Activated B cell treated with CpG ODN at 0.5 μM for 24 hours (primary cell): ENCODE data around the gene MYO18B. TPM values are rescaled to one million over a fixed set of nuclear protein-coding genes. Genes with fewer than 3 reads are reported as not detected.

ENCODE experiments used
- ATAC-seq: fragments of 200-7000 bp; cut with Tn5 transposase; one replicate; pipeline ENCODE4 v1.10.0; 2021; ENCODE audit warnings: low read depth, mild to moderate bottlenecking, moderate library complexity
- CTCF ChIA-PET: fragments of 350-600 bp; sonication (Branson Sonifier 250); formaldehyde crosslinking; loops from one replicate; lab custom pipeline; 2021; ENCODE audit warnings: antibody characterized with exemption; lab: Charles Lee
- POLR2A ChIA-PET: fragments of 350-600 bp; sonication (Branson Sonifier 250); formaldehyde crosslinking; loops from one replicate; lab custom pipeline; 2021; ENCODE audit warnings: antibody characterized with exemption; lab: Charles Lee
- DNase-seq: peaks from one replicate; pipeline ENCODE4 v3.0.0; 2022
- H3K27ac Mint-ChIP-seq: one replicate; pipeline ENCODE4 v1.8.0; 2020; ENCODE audit warnings: mixed read lengths
- H3K27me3 Mint-ChIP-seq: one replicate; pipeline ENCODE4 v1.8.0; 2021; ENCODE audit warnings: mixed read lengths
- H3K36me3 Mint-ChIP-seq: one replicate; pipeline ENCODE4 v1.8.0; 2021; ENCODE audit warnings: low read depth, mixed read lengths
- H3K4me1 Mint-ChIP-seq: one replicate; pipeline ENCODE4 v1.8.0; 2021; ENCODE audit warnings: mixed read lengths
- H3K4me3 Mint-ChIP-seq: one replicate; pipeline ENCODE4 v1.8.0; 2020; ENCODE audit warnings: mild to moderate bottlenecking, mixed read lengths
- H3K9me3 Mint-ChIP-seq: one replicate; pipeline ENCODE4 v1.8.0; 2020; ENCODE audit warnings: mixed read lengths
- intact Hi-C: fragments of 100-400 bp; cut with micrococcal nuclease; formaldehyde crosslinking; loops from one replicate; pipeline ENCODE4 v1.15.1; 2024
- total RNA-seq: library from RNA; stranded (reverse); gene quantifications from 2 replicates; pipeline ENCODE4 v1.2.3, GENCODE V29; 2022
- TF ChIP-seq, protein P1 (sequence below): fragments of 200-600 bp; IDR thresholded peaks from one replicate; pipeline ENCODE4 v1.8.0; 2022; ENCODE audit warnings: antibody characterized with exemption, mild to moderate bottlenecking

The MYO18B gene
- total RNA-seq, 1 donor from 2014 or later = 0.27 TPM

GRCh38 chr22:25780673-25781072 is 38.7 kb downstream of the MYO18B start:
- Mint-ChIP-seq H3K27me3 (peaks cover 5% of the 10 kb centered on the region), H3K27ac (no peak overlapping the region), H3K9me3 (no peaks in the 10 kb centered on the region), H3K36me3 (no peaks in the 10 kb centered on the region), H3K4me1 (no peaks in the 10 kb centered on the region), H3K4me3 (no peak overlapping the region)
- ATAC-seq (no peak), DNase-seq (no peak)
- intact Hi-C loops = no loop called here
- ChIA-PET CTCF (no interaction called here), POLR2A (no interaction called here)
- TF ChIP-seq, protein P1, sequence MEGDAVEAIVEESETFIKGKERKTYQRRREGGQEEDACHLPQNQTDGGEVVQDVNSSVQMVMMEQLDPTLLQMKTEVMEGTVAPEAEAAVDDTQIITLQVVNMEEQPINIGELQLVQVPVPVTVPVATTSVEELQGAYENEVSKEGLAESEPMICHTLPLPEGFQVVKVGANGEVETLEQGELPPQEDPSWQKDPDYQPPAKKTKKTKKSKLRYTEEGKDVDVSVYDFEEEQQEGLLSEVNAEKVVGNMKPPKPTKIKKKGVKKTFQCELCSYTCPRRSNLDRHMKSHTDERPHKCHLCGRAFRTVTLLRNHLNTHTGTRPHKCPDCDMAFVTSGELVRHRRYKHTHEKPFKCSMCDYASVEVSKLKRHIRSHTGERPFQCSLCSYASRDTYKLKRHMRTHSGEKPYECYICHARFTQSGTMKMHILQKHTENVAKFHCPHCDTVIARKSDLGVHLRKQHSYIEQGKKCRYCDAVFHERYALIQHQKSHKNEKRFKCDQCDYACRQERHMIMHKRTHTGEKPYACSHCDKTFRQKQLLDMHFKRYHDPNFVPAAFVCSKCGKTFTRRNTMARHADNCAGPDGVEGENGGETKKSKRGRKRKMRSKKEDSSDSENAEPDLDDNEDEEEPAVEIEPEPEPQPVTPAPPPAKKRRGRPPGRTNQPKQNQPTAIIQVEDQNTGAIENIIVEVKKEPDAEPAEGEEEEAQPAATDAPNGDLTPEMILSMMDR = no peak

DNA sequence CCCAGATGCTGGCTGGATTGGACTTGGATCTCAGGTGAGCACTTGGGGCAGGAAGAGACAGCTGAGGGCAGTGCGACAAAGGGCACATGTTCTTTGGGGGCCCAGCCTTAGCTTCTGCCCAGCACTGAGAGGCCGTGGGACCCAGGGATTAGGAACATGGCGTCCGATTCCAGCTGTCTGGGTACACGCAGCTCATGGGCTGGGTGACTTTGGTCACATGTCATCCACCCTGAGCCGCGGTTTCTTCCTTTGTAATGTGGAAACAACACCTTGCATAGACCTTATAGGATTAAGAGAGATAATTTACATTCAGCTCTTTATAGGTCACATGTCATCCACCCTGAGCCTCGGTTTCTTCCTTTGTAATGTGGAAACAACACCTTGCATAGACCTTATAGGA is 39.8 kb downstream of the MYO18B start:
- no peak for ATAC-seq
- ChIA-PET CTCF (interaction anchor here (1.4 kb wide), 1 partner anchor 9 kb away, joined by 4 read pairs; no protein-coding TSS in a partner anchor), POLR2A (no interaction called here)
- H3K27me3 Mint-ChIP-seq = peaks cover 5% of the 10 kb centered on the region
- no peak overlapping the region for H3K27ac Mint-ChIP-seq
- H3K36me3 Mint-ChIP-seq = no peaks in the 10 kb centered on the region
- H3K4me1 Mint-ChIP-seq = no peaks in the 10 kb centered on the region
- no peak overlapping the region for H3K4me3 Mint-ChIP-seq
- TF ChIP-seq, protein P1 = no peak
- H3K9me3 Mint-ChIP-seq = no peaks in the 10 kb centered on the region
- intact Hi-C loops = no loop called here
- no peak for DNase-seq

- intact Hi-C loops = no loop called here
- POLR2A ChIA-PET = no interaction called here
- CTCF ChIA-PET = interaction anchor here (1.4 kb wide), 1 partner anchor 10 kb away, joined by 4 read pairs; no protein-coding TSS in a partner anchor
- ATAC-seq (no peak), DNase-seq (no peak)
- Mint-ChIP-seq H3K36me3 (no peaks in the 10 kb centered on the region), H3K9me3 (no peaks in the 10 kb centered on the region), H3K27ac (no peak overlapping the region), H3K4me3 (no peak overlapping the region), H3K27me3 (peaks cover 5% of the 10 kb centered on the region), H3K4me1 (no peaks in the 10 kb centered on the region)
- TF ChIP-seq, protein P1 = no peak
These were observed 40.8 kb downstream of the MYO18B start for GRCh38 chr22:25782831-25783230.

DNA sequence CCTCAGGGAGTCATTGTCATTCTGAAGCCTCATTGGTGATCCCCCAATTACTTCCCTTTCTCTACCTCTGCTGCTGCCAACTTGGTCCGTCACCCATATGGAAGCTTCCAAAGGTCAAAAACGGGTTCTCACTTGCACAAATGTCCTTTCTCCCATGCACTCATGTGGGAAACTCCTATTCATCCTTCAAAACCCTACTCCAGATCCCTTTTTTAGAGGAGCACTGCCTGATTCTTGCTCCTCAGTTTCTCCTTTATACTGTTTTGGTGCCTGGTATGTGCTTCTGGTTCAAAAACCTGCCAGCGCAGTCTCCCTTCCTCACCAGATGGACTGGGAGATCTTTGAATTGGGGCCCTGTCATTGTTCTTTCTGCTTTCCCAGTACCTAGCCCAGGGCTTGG is 41.9 kb downstream of the MYO18B start:
- Mint-ChIP-seq H3K36me3 (no peaks in the 10 kb centered on the region), H3K27ac (no peak overlapping the region)

GRCh38 chr22:25786165-25786564 is 44.2 kb downstream of the MYO18B start:
- Mint-ChIP-seq H3K9me3 (no peaks in the 10 kb centered on the region), H3K36me3 (no peaks in the 10 kb centered on the region)

More for the DNA sequence above, 41.9 kb downstream of the MYO18B start:
- no peak overlapping the region for H3K4me3 Mint-ChIP-seq
- TF ChIP-seq, protein P1 = no peak
- ChIA-PET POLR2A (no interaction called here), CTCF (no interaction called here)
- ATAC-seq = no peak
- H3K9me3 Mint-ChIP-seq = no peaks in the 10 kb centered on the region
- H3K4me1 Mint-ChIP-seq = no peaks in the 10 kb centered on the region
- no peak for DNase-seq
- peaks cover 5% of the 10 kb centered on the region for H3K27me3 Mint-ChIP-seq
- intact Hi-C loops = no loop called here

More at GRCh38 chr22:25786165-25786564, 44.2 kb downstream of the MYO18B start:
- TF ChIP-seq, protein P1 = no peak
- ChIA-PET CTCF (no interaction called here), POLR2A (no interaction called here)
- intact Hi-C loops = no loop called here
- DNase-seq = no peak
- H3K27ac Mint-ChIP-seq = no peak overlapping the region
- ATAC-seq = no peak
- H3K4me1 Mint-ChIP-seq = no peaks in the 10 kb centered on the region
- H3K27me3 Mint-ChIP-seq = peaks cover 3% of the 10 kb centered on the region
- H3K4me3 Mint-ChIP-seq = no peak overlapping the region
